K562 (cell line): ENCODE measurements around the gene OR9A2. TPM values are rescaled to one million over a fixed set of nuclear protein-coding genes. Genes with fewer than 3 reads are reported as not detected.

Experiments
- C11orf30 ChIP-seq: fragments of 450-650 bp; IDR thresholded peaks from 2 replicates; pipeline ENCODE4 v1.6.1; 2016; ENCODE audit warnings: low read depth, mild to moderate bottlenecking
- CC2D1A ChIP-seq: fragments of 450-650 bp; IDR thresholded peaks from 2 replicates; pipeline ENCODE4 v1.6.1; 2017; ENCODE audit warnings: mild to moderate bottlenecking
- CXXC5 ChIP-seq: fragments of 250-450 bp; sonication (Bioruptor Pico); IDR thresholded peaks from 2 replicates; pipeline ENCODE4 v1.8.0; 2022; ENCODE audit warnings: inconsistent platforms, mild to moderate bottlenecking, moderate library complexity
- GABPB1 ChIP-seq: sonication (generic); formaldehyde crosslinking; IDR thresholded peaks from 2 replicates; pipeline ENCODE4 v1.8.0; 2022; ENCODE audit warnings: mild to moderate bottlenecking, missing genetic modification reagents
- LCOR ChIP-seq: sonication (generic); formaldehyde crosslinking; IDR thresholded peaks from 2 replicates; pipeline ENCODE4 v1.8.0; 2022; ENCODE audit warnings: mild to moderate bottlenecking, missing genetic modification reagents
- MCM2 ChIP-seq: fragments of 450-650 bp; IDR thresholded peaks from 2 replicates; pipeline ENCODE4 v1.6.1; 2017; ENCODE audit warnings: low read depth, mild to moderate bottlenecking
- RCOR1 ChIP-seq, 2 experiments: IDR thresholded peaks; 2 replicates each; pipeline ENCODE4 v1.6.1; 2012; ENCODE audit warnings: low read depth in 2 of 2, low read length in 2 of 2, borderline replicate concordance in 1 of 2, improper control_type of control experiment in 1 of 2
- REST ChIP-seq, 2 experiments: fragments of 450-650 bp; formaldehyde crosslinking in 1 of 2; IDR thresholded peaks; 2 replicates each; pipeline versions ENCODE4 v1.4.0 to v1.6.1; 2014 to 2020; ENCODE audit warnings: mild to moderate bottlenecking in 2 of 2, borderline replicate concordance in 1 of 2, low read depth in 1 of 2
- SMC3 ChIP-seq: conservative IDR thresholded peaks from 2 replicates; pipeline ENCODE4 v1.6.1; 2011; ENCODE audit warnings: low read depth, low read length, improper control_type of control experiment; ENCODE audit not compliant: insufficient read depth
- STAG1 ChIP-seq: sonication (generic); formaldehyde crosslinking; IDR thresholded peaks from 2 replicates; pipeline ENCODE4 v1.5.0; 2020; ENCODE audit warnings: missing genetic modification reagents, borderline replicate concordance
- TAF9B ChIP-seq: fragments of 450-650 bp; IDR thresholded peaks from 2 replicates; pipeline ENCODE4 v1.6.1; 2018; ENCODE audit warnings: mild to moderate bottlenecking; ENCODE audit not compliant: partially characterized antibody
- TOE1 ChIP-seq, 2 experiments: fragments of 450-650 bp in 1 of 2; sonication (generic) in 1 of 2; formaldehyde crosslinking in 1 of 2; IDR thresholded peaks; 2 replicates each; pipeline versions ENCODE4 v1.7.1 to v1.8.0; 2016 to 2022; ENCODE audit warnings: borderline replicate concordance in 2 of 2, mild to moderate bottlenecking in 2 of 2, antibody characterized with exemption in 1 of 2, inconsistent platforms in 1 of 2, low read depth in 1 of 2, missing genetic modification reagents in 1 of 2, moderate library complexity in 1 of 2
- ZFP36 ChIP-seq: fragments of 150-350 bp; IDR thresholded peaks from 2 replicates; pipeline ENCODE4 v1.6.1; 2018; ENCODE audit warnings: low read length, low read depth; ENCODE audit not compliant: partially characterized antibody
- ZNF124 ChIP-seq: sonication (generic); formaldehyde crosslinking; IDR thresholded peaks from 2 replicates; pipeline ENCODE4 v1.8.1; 2022; ENCODE audit warnings: missing genetic modification reagents
- ZNF3 ChIP-seq: fragments of 250-450 bp; sonication (Bioruptor Pico); IDR thresholded peaks from 2 replicates; pipeline ENCODE4 v1.5.0; 2021; ENCODE audit warnings: mild to moderate bottlenecking, moderate library complexity
- polyA plus RNA-seq, 8 experiments: library from polyadenylated mRNA; depleted of rRNA in 4 of 8; stranded (reverse) in 5 of 8; unstranded in 3 of 8; fragments of >200 nt; fragmentation: Nextera tagmentation in 2 of 8; fragmentation: Illumina TruSeq in 1 of 8; extraction: Ambion mirVana in 2 of 8; extraction: Trizol in 1 of 8; gene quantifications; 2 replicates each; pipeline versions ENCODE4 v1.2.1 to v1.2.3, GENCODE V29; 2011 to 2014; ENCODE audit warnings: inconsistent platforms in 1 of 8, missing spikeins in 1 of 8
- total RNA-seq, 7 experiments: library from RNA; depleted of rRNA in 6 of 7; stranded (reverse); fragments of >200 nt in 6 of 7; fragmentation: Illumina TruSeq in 2 of 7; extraction: Trizol in 2 of 7; gene quantifications; 2 replicates each; pipeline versions ENCODE4 v1.2.1 to v1.2.3, GENCODE V29; 2011 to 2021; ENCODE audit warnings: low replicate concordance in 1 of 7
- TF ChIP-seq, protein P1 (sequence below): sonication (generic); formaldehyde crosslinking; IDR thresholded peaks from 2 replicates; pipeline ENCODE4 v1.8.0; 2022; ENCODE audit warnings: missing genetic modification reagents, mild to moderate bottlenecking, borderline replicate concordance

The OR9A2 gene
- total and polyA plus RNA-seq, 9 of the 15 experiments (the other 6 are each of a cell fraction or from before 2014, with no cell fraction given), result not detected

- TF ChIP-seq, protein P1, sequence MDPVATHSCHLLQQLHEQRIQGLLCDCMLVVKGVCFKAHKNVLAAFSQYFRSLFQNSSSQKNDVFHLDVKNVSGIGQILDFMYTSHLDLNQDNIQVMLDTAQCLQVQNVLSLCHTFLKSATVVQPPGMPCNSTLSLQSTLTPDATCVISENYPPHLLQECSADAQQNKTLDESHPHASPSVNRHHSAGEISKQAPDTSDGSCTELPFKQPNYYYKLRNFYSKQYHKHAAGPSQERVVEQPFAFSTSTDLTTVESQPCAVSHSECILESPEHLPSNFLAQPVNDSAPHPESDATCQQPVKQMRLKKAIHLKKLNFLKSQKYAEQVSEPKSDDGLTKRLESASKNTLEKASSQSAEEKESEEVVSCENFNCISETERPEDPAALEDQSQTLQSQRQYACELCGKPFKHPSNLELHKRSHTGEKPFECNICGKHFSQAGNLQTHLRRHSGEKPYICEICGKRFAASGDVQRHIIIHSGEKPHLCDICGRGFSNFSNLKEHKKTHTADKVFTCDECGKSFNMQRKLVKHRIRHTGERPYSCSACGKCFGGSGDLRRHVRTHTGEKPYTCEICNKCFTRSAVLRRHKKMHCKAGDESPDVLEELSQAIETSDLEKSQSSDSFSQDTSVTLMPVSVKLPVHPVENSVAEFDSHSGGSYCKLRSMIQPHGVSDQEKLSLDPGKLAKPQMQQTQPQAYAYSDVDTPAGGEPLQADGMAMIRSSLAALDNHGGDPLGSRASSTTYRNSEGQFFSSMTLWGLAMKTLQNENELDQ (CRISPR knock-in tag), result no peak
- TF ChIP-seq CXXC5 (CRISPR knock-in tag), result 0 out of 2 replicates have a peak, but pooled peaks have one; percentile 35
- peak; percentile 89 for TF ChIP-seq C11orf30
- peak; percentile 91 for TF ChIP-seq STAG1 (CRISPR knock-in tag)
- peak; percentile 76 for TF ChIP-seq CC2D1A
- TF ChIP-seq GABPB1 (CRISPR knock-in tag), result peak; percentile 44; the same call in 1 of the 2 replicates
- no peak for TF ChIP-seq TAF9B
- peak; percentile 94 for TF ChIP-seq REST (IDR thresholded peaks at IDR 0.05; ENCODE audit: borderline replicate concordance)
- TF ChIP-seq REST (CRISPR knock-in tag; IDR thresholded peaks at IDR 0.05; ENCODE audit: low read depth), result no peak
- TF ChIP-seq ZNF124 (CRISPR knock-in tag), result no peak
- no peak for TF ChIP-seq ZNF3
- TF ChIP-seq TOE1 (IDR thresholded peaks at IDR 0.05; ENCODE audit: borderline replicate concordance), result no peak
- TF ChIP-seq TOE1 (CRISPR knock-in tag; IDR thresholded peaks at IDR 0.05; ENCODE audit: borderline replicate concordance, low read depth), result 0 out of 2 replicates have a peak, but pooled peaks have one; percentile 30
- peak in 1 of 2 experiments; percentile 56; a peak in 1 of 4 replicates for TF ChIP-seq RCOR1 (IDR thresholded peaks at IDR 0.05; ENCODE audit: borderline replicate concordance in 1 of 2, low read depth in 2 of 2, low read length in 2 of 2)
- TF ChIP-seq LCOR (CRISPR knock-in tag), result 0 out of 2 replicates have a peak, but pooled peaks have one; percentile 32
- TF ChIP-seq ZFP36, result peak; percentile 19
- no peak for TF ChIP-seq MCM2
- peak; percentile 100 for TF ChIP-seq SMC3
Observed at GRCh38 chr7:143008007-143008901, 18.7 kb downstream of the OR9A2 start (continued).
